ENCODE measurements around the gene TRMT112. TPM values are rescaled to one million over a fixed set of nuclear protein-coding genes. Genes with fewer than 3 reads are reported as not detected.

The TRMT112 gene
- total RNA-seq, 2 experiments from 2014 or later = 185 to 243 TPM

DNA sequence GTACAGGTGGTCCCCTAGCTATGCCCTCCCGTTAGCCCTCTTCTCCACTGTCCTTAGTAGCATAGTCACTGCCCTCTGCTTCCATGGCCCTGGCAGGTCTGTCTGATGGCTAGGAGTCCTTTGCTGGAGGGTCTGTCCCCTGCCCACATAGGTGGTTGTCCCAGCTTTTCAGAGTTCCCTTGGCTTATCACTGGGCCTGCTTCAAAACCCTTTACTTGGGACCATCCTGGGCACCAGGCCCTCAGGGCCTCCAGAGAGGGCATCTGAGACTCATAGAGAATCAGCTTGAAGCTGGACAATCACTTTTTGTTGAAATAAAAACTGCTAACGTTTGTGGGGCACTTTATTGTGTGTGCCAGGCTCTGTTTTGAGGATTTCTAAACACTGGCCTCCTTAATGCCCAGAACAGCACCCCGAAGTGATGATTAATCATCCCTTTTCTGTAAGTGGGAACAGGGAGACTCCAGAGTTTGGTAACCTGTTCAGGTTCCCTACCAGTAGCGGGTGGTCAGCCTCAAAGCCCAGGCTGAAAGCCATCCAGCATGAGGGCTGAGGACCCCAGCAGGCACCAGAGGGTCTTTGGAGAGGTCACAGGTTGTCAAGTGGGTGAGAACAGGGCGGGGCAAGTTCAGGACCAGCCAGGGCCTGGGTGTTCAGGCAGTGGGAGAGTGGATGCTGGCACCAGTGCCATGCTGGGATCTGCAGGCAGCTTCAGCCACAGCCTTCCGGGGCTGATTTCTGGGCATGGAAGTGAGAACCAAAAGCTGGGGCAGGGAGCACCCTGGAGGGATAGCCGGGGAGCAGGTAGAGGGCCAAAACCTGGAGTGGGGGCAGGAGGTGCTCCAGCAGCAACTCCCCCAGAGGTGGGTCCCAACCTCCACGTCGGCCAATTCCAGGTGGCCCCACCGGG lies 26.8 kb downstream of the TRMT112 start:
- H3K4me3 Mint-ChIP-seq = peak overlapping the region; percentile 7
- no peaks in the 10 kb centered on the region for H3K36me3 Mint-ChIP-seq (ENCODE audit: low read depth)
- DNase-seq (no peak), ATAC-seq (no peak)
- peaks cover 11% of the 10 kb centered on the region for H3K4me1 Mint-ChIP-seq
- no peak overlapping the region for H3K27ac Mint-ChIP-seq
- intact Hi-C loops (cut with DNase I, micrococcal nuclease) = no loop called here
- H3K27me3 Mint-ChIP-seq = peaks cover 32% of the 10 kb centered on the region
- no peaks in the 10 kb centered on the region for H3K9me3 Mint-ChIP-seq (ENCODE audit: low read depth)
- ChIA-PET POLR2A (no interaction called here), CTCF (interaction anchor here (0.6 to 3.0 kb wide), 3 partner anchors 10 to 905 kb away, joined by 3 to 13 read pairs (median 12); no protein-coding TSS in a partner anchor)

DNA sequence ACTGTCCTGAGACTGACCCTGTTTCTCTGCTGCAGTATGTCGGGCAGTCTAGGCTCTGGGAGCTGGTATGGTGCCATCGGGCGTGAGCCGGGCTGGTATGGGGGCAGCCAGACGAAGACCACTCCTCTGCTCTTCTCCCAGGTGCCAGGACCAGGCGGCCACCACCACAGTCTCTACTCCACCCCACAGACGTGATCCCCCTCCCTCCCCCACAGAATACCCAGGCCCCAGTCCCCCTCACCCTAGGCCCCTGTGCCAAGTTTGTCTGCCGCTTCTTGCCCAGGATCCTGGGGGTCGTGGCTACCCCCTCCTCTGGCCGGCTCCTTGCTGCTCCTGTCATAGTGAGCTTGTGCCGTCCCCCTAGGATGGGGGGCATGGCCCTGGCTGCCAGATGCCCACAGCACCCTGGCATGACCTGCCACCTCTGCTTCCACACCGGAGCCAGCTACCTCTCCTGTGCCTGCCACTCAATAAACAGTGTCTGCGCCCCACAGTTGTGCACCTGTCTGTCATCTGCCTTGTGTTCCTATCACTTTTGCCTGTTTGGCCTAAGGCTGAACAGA lies 28.3 kb downstream of the TRMT112 start:
- Mint-ChIP-seq H3K9me3 (ENCODE audit: low read depth) (no peaks in the 10 kb centered on the region), H3K27ac (no peak overlapping the region), H3K36me3 (ENCODE audit: low read depth) (no peaks in the 10 kb centered on the region), H3K4me1 (peaks cover 11% of the 10 kb centered on the region), H3K4me3 (no peak overlapping the region), H3K27me3 (peaks cover 21% of the 10 kb centered on the region)
- CTCF ChIA-PET = interaction anchor here (2.0 to 3.0 kb wide), 2 partner anchors 12 to 15 kb away, joined by 12 to 13 read pairs; no protein-coding TSS in a partner anchor
- ATAC-seq (no peak), DNase-seq (no peak)
- POLR2A ChIA-PET = no interaction called here
- intact Hi-C loops (cut with DNase I, micrococcal nuclease) = no loop called here

DNA sequence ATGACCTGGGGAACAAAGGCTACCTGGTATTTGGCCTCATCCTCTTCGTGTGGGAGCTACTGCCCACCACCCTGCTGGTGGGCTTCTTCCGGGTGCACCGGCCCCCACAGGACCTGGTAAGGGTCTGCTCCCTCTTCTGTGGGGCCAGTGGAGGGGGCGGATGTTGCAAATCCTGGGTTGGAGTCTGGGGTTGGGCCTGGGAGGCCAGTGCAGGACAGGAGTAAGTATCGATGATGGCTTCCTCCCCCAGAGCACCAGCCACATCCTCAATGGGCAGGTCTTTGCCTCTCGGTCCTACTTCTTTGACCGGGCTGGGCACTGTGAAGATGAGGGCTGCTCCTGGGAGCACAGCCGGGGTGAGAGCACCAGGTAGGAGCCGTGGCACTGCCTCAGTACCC lies 29.0 kb downstream of the TRMT112 start:
- Mint-ChIP-seq H3K36me3 (ENCODE audit: low read depth) (no peaks in the 10 kb centered on the region), H3K4me1 (peaks cover 12% of the 10 kb centered on the region), H3K27ac (no peak overlapping the region), H3K4me3 (no peak overlapping the region), H3K9me3 (ENCODE audit: low read depth) (no peaks in the 10 kb centered on the region), H3K27me3 (peaks cover 16% of the 10 kb centered on the region)
- DNase-seq = no peak
- POLR2A ChIA-PET = no interaction called here
- no peak for ATAC-seq
- CTCF ChIA-PET = interaction anchor here (1.5 kb wide), 1 partner anchor 16 kb away, joined by 9 read pairs; no protein-coding TSS in a partner anchor
- intact Hi-C loops (cut with DNase I, micrococcal nuclease) = no loop called here

DNA sequence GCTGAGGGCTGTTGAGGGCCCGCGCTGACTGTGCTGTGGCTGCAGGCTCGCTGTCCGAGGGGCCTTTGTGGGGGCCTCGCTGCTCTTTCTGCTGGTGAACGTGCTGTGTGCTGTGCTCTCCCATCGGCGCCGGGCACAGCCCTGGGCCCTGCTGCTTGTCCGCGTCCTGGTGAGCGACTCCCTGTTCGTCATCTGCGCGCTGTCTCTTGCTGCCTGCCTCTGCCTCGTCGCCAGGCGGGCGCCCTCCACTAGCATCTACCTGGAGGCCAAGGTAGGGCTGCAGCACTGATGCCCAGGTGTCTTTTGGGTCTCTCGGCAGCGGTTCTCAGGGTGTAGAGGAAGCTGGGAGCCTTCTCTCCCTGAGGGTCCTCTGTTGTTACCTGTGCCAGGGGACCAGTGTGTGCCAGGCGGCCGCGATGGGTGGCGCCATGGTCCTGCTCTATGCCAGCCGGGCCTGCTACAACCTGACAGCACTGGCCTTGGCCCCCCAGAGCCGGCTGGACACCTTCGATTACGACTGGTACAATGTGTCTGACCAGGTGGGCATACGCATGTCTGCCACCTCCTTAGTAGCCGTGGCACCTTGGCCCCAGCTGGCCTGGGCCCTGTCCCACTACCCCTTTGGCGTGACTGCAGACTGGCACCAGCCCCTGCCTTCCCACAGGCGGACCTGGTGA lies 29.5 kb downstream of the TRMT112 start:
- DNase-seq = no peak
- no peaks in the 10 kb centered on the region for H3K9me3 Mint-ChIP-seq (ENCODE audit: low read depth)
- H3K36me3 Mint-ChIP-seq (ENCODE audit: low read depth) = peaks cover 2% of the 10 kb centered on the region
- H3K4me3 Mint-ChIP-seq = no peak overlapping the region
- H3K4me1 Mint-ChIP-seq = peaks cover 18% of the 10 kb centered on the region
- no peak for ATAC-seq
- ChIA-PET CTCF (interaction anchor here (1.0 to 1.5 kb wide), 2 partner anchors 13 to 17 kb away, joined by 5 to 9 read pairs; partner anchors contain the start of gene CATSPERZ), POLR2A (no interaction called here)
- H3K27me3 Mint-ChIP-seq = peaks cover 11% of the 10 kb centered on the region
- no peak overlapping the region for H3K27ac Mint-ChIP-seq
- intact Hi-C loops (cut with DNase I, micrococcal nuclease) = no loop called here

DNA sequence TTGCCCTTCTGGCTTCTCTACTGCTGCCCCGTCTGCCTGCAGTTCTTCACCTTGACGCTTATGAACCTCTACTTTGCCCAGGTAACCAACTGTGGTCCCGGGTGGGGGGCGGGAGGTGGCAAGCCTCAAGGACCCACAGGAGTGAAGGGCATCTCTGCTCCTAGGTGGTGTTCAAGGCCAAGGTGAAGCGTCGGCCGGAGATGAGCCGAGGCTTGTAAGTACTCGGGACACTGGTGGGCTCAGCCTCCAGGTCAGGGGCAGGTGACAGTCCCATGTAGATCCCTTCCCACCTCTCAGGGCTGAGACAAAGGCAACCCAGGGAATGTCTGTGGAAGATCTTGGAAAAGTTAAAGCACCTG lies 30.6 kb downstream of the TRMT112 start:
- H3K36me3 Mint-ChIP-seq (ENCODE audit: low read depth) = peaks cover 4% of the 10 kb centered on the region
- POLR2A ChIA-PET = interaction anchor here (0.6 kb wide), 1 partner anchor 420 kb away, joined by 14 read pairs; no protein-coding TSS in a partner anchor
- peak overlapping the region; percentile 56 for H3K27ac Mint-ChIP-seq
- peak overlapping the region; percentile 69 for H3K4me3 Mint-ChIP-seq
- no peaks in the 10 kb centered on the region for H3K9me3 Mint-ChIP-seq (ENCODE audit: low read depth)
- CTCF ChIA-PET = interaction anchor here (1.0 to 1.5 kb wide), 3 partner anchors 14 to 418 kb away, joined by 3 to 9 read pairs (median 5); partner anchors contain the start of gene CATSPERZ
- no peak for ATAC-seq
- H3K4me1 Mint-ChIP-seq = peaks cover 20% of the 10 kb centered on the region
- peaks cover 9% of the 10 kb centered on the region for H3K27me3 Mint-ChIP-seq
- intact Hi-C loops (cut with DNase I, micrococcal nuclease) = no loop called here
- DNase-seq = no peak

DNA sequence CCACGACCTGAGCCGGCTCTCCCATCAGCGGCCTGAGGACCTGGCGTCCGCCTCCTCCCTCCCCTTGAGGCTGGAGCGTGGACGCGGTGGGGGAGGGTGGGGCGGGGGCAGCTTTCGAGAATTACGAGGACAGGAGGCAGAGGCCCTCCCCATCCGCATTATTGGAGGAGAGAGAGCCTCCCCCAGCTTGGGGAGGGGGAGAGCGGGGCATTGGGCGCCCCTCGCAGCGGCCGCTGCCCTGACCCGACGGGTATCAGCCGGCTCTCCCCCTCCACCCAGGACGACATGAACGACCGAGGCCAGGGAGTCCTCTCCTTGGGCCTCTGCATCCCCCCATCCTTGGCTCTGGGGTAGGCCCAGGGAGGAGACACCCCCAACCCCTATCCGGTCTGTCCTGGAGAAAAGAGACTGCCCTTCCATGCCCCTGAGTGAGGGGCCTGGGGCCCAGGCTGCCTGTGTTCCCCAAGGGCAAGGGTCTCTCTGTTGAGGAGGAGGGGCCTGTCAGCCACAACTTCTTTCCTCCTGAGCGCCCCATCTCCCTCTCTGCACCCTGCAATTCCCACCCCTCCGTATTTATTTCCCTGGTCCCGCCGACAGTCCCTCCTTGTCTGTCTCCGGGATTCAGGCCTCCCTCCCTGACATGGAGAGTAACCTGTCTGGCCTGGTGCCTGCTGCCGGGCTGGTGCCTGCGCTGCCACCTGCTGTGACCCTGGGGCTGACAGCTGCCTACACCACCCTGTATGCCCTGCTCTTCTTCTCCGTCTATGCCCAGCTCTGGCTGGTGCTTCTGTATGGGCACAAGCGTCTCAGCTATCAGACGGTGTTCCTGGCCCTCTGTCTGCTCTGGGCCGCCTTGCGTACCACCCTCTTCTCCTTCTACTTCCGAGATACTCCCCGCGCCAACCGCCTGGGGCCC lies 31.2 kb downstream of the TRMT112 start:
- Mint-ChIP-seq H3K36me3 (ENCODE audit: low read depth) (peaks cover 6% of the 10 kb centered on the region), H3K27me3 (peaks cover 9% of the 10 kb centered on the region), H3K4me1 (peaks cover 20% of the 10 kb centered on the region), H3K4me3 (peak overlapping the region; percentile 77), H3K27ac (peak overlapping the region; percentile 56), H3K9me3 (ENCODE audit: low read depth) (no peaks in the 10 kb centered on the region)
- POLR2A ChIA-PET = no interaction called here
- CTCF ChIA-PET = interaction anchor here (1.0 to 4.7 kb wide), 3 partner anchors 15 to 419 kb away, joined by 3 to 27 read pairs (median 12); partner anchors contain the start of genes CATSPERZ and ESRRA
- DNase-seq = peak; percentile 63
- intact Hi-C loops (cut with DNase I, micrococcal nuclease) = loop anchor here (1.0 to 2.0 kb wide), 15 partner anchors 16 to 348 kb away; partner anchors contain the start of genes ESRRA (in 2 of the 2), FKBP2 (in 2 of the 2), COX8A (in 1 of the 2) and DNAJC4 (in 1 of the 2)
- ATAC-seq = no peak

DNA sequence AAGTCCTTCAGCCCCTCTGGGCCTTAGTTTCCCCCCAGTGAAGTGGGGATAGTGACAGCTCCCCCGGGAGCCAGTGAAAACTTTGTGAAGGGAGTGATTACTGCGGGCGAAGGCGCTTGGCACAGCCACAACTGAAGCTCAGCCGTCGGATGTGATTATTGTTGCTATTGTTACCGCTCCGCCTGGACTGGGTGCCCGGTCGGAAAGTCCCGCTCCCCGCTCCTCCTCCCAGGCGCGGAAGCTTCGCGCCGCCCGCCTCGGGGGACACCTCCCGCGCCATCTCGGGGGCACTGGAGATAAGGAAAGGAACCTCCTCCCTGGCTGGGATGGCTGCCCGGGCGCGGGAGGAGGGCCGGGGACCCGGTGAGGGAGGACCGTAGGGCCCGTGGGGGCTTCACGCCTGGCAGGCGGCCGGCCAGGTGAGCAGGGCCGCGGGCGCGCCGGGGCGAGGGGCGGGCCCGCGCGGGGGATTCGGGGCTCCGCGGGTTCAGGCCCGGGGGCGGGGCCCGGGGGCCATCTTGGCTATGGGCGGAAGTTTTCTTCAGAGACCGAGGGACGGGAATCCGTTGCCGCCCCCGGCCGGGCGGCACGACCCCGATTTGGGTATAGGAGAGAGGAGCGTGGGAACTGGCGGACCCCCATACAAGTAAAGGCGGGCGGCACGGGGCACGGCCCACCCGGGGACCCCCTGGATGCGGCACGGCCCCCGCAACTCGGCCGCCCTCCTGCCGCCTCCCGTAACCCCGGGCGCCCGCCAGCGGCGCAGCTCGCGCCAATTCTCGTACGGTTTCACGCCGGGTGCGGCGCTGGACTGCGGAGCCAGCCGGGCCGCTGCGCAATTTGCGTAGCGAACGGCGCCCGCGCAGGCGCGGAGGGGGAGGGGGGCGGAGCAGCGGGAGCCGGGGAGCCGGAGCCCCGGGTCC lies 32.1 kb downstream of the TRMT112 start, which contains the start of gene GPR137:
Gene GPR137, plus strand, starts transcription at position 887 of the 923 bp plus-strand sequence. CDS start 677 bp downstream, outside the sequence.
- H3K36me3 Mint-ChIP-seq (ENCODE audit: low read depth) = peaks cover 6% of the 10 kb centered on the region
- ChIA-PET POLR2A (interaction anchor here (1.1 to 1.3 kb wide), 2 partner anchors 14 to 15 kb away, joined by 4 to 5 read pairs; no protein-coding TSS in a partner anchor), CTCF (interaction anchor here (0.8 to 4.7 kb wide), 4 partner anchors 15 to 81 kb away, joined by 3 to 27 read pairs (median 8); partner anchors contain the start of genes CATSPERZ and ESRRA)
- peak; percentile 92 for DNase-seq
- ATAC-seq = peak; percentile 64
- no peaks in the 10 kb centered on the region for H3K9me3 Mint-ChIP-seq (ENCODE audit: low read depth)
- intact Hi-C loops (cut with DNase I, micrococcal nuclease) = loop anchor here (1.0 to 2.0 kb wide), 16 partner anchors 15 to 347 kb away; partner anchors contain the start of genes ESRRA (in 2 of the 2), FKBP2 (in 2 of the 2), TRMT112 (in 2 of the 2) and COX8A (in 1 of the 2)
- peaks cover 18% of the 10 kb centered on the region for H3K4me1 Mint-ChIP-seq
- H3K27ac Mint-ChIP-seq = peak within 1 kb of the TSS; percentile 85
- peak within 1 kb of the TSS; percentile 77 for H3K4me3 Mint-ChIP-seq
- H3K27me3 Mint-ChIP-seq = peaks cover under 1% of the 10 kb centered on the region

DNA sequence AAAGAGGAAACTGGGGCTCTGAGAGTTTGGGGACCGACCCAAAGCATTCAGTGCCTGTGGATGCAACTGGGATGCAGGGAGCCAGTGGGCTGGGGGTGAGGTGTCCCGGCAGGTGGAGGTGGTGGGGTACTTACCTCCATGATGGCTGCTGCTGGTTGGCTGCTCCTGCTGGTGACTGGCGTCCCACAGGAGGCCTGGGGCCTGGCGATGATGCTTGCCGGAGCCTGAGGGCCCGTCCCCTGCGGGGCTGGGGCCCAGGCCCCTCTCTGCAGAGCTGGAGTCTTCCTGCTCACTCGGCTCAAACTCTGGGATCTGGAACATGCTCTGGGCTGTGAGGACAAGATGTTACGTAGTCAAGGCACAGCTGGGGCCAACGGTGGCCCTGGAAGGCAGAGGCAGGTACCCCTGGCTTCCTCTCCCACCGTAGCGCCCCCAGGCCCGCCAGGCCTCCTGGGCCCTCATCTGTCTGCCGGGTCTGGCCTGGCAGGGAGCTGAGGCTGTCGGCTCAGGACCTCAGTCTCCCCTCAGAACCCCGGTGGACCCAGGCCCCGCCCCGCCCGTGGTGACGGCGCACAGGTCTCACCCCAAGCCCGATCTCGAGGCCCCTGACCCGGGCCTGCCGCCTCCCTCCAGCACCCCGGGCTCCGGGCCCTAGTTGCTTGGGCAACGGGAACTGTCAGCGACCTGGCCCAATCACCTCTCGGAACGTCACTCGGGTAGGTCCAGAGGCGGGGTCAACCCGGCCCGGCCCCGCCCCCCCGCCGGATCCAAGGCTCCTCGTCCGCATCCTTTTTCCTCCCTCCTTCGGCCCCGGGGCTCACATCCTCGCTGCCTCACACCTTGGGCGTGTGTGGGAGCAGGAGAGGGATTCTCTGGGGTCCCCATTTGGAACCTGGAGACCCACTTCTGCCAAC lies 33.1 kb downstream of the TRMT112 start, which contains the start of gene BAD:
Gene BAD, minus strand, starts transcription at position 618 of the 914 bp plus-strand sequence. Its CDS starts 297 bp downstream, at position 321.
- DNase-seq (peak; percentile 97), ATAC-seq (peak; percentile 88)
- peak within 1 kb of the TSS; percentile 77 for H3K4me3 Mint-ChIP-seq
- POLR2A ChIA-PET = interaction anchor here (1.0 to 1.3 kb wide), 3 partner anchors 13 to 15 kb away, joined by 3 to 5 read pairs (median 4); no protein-coding TSS in a partner anchor
- intact Hi-C loops (cut with DNase I, micrococcal nuclease) = loop anchor here (1.0 to 2.0 kb wide), 4 partner anchors 33 to 298 kb away; partner anchors contain the start of genes FKBP2 (in 1 of the 2), OTUB1 (in 1 of the 2), PPP1R14B (in 1 of the 2) and TRMT112 (in 1 of the 2)
- no peaks in the 10 kb centered on the region for H3K9me3 Mint-ChIP-seq (ENCODE audit: low read depth)
- H3K36me3 Mint-ChIP-seq (ENCODE audit: low read depth) = peaks cover 6% of the 10 kb centered on the region
- CTCF ChIA-PET = interaction anchor here (0.7 to 4.7 kb wide), 8 partner anchors 12 to 80 kb away, joined by 3 to 27 read pairs (median 5); partner anchors contain the start of genes CATSPERZ, ESRRA, NUDT22 and TRPT1
- peaks cover 18% of the 10 kb centered on the region for H3K4me1 Mint-ChIP-seq
- peak within 1 kb of the TSS; percentile 85 for H3K27ac Mint-ChIP-seq
- no peaks in the 10 kb centered on the region for H3K27me3 Mint-ChIP-seq
